IPS-NIHi7 (cell line): ENCODE measurements around the gene COLGALT1.
"Not testable (repeated sequence)": the region's sequence is repeated elsewhere in the genome, so short reads cannot be mapped to it uniquely, and the experiment has no call there.

ENCODE experiments used
- DNase-seq: peaks from one replicate; pipeline ENCODE4 v3.0.0; 2012; ENCODE audit warnings: mixed read lengths; ENCODE audit errors: extremely low spot score

COLGALT1 gene

GRCh38 chr19:17555480-17555928 is at the start of gene COLGALT1:
Gene COLGALT1 (plus strand): TSS chr19:17555649. CDS start chr19:17555714, 65 bp downstream.
- DNase-seq: peak; percentile 97

GRCh38 chr19:17506745-17507144 is 48.7 kb upstream of the COLGALT1 start:
- DNase-seq: no peak

GRCh38 chr19:17508558-17508933 is 46.9 kb upstream of the COLGALT1 start:
- DNase-seq: not testable (repeated sequence)

GRCh38 chr19:17510220-17510993 is 45.0 kb upstream of the COLGALT1 start:
- DNase-seq: no peak

- peak; percentile 85 for DNase-seq
Observed at GRCh38 chr19:17511724-17512573, 43.5 kb upstream of the COLGALT1 start.

GRCh38 chr19:17512574-17512939 is 42.9 kb upstream of the COLGALT1 start:
- no peak for DNase-seq

GRCh38 chr19:17515408-17516149 is 39.9 kb upstream of the COLGALT1 start:
- peak; percentile 2 for DNase-seq

- no peak for DNase-seq
Observed at GRCh38 chr19:17517898-17518297, 37.6 kb upstream of the COLGALT1 start.

- not testable (repeated sequence) for DNase-seq
Observed at GRCh38 chr19:17518654-17519053, 36.8 kb upstream of the COLGALT1 start.

- DNase-seq: no peak
Observed at GRCh38 chr19:17519967-17520366, 35.5 kb upstream of the COLGALT1 start.

GRCh38 chr19:17520865-17521264 is 34.6 kb upstream of the COLGALT1 start:
- DNase-seq: no peak

GRCh38 chr19:17522988-17523872 is 32.2 kb upstream of the COLGALT1 start:
- DNase-seq: no peak

- no peak for DNase-seq
Observed at GRCh38 chr19:17524651-17525050, 30.8 kb upstream of the COLGALT1 start.

GRCh38 chr19:17525141-17525540 is 30.3 kb upstream of the COLGALT1 start:
- DNase-seq: no peak

GRCh38 chr19:17526922-17527321 is 28.5 kb upstream of the COLGALT1 start:
- no peak for DNase-seq

- DNase-seq: no peak
Observed at GRCh38 chr19:17527326-17527725, 28.1 kb upstream of the COLGALT1 start.

- no peak for DNase-seq
Observed at GRCh38 chr19:17528610-17529009, 26.8 kb upstream of the COLGALT1 start.

- no peak for DNase-seq
Observed at GRCh38 chr19:17529239-17530158, 25.9 kb upstream of the COLGALT1 start.

- peak; percentile 65 for DNase-seq
Observed at GRCh38 chr19:17530586-17530985, 24.9 kb upstream of the COLGALT1 start.

GRCh38 chr19:17532116-17532515 is 23.3 kb upstream of the COLGALT1 start:
- no peak for DNase-seq
